ENCODE measurements around the gene TANGO2. TPM values are rescaled to one million over a fixed set of nuclear protein-coding genes. Genes with fewer than 3 reads are reported as not detected.

Gene TANGO2
- total RNA-seq, 1 donor from 2014 or later = 19.9 TPM

DNA sequence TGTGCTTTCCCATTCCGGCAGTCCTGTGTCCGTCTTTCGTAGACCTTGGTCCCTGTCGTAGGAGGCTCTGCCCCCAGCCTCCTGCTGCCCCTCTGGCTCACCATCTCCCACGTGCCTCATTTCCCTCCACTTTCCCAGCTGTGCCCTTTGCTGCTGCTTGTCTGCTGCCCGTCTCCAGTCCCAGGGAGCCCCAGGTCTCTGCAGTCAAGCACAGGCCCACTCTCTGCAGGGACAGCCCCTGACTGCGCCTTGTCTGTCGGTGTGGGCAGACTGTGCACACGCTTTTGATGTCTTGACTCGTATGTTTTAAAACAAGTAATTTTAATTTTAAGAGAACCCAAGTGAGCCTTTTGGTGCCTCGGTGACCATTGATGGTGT is 71.6 kb downstream of the TANGO2 start:
- Mint-ChIP-seq H3K27me3 (no peaks in the 10 kb centered on the region), H3K4me1 (ENCODE audit: low read depth) (no peaks in the 10 kb centered on the region), H3K27ac (no peak overlapping the region), H3K36me3 (ENCODE audit: insufficient read depth) (peaks cover 39% of the 10 kb centered on the region), H3K4me3 (ENCODE audit: low read depth) (no peak overlapping the region), H3K9me3 (ENCODE audit: low read depth) (no peaks in the 10 kb centered on the region)
- DNase-seq (ENCODE audit: low spot score, unreplicated experiment) = no peak
- TF ChIP-seq, protein P1, sequence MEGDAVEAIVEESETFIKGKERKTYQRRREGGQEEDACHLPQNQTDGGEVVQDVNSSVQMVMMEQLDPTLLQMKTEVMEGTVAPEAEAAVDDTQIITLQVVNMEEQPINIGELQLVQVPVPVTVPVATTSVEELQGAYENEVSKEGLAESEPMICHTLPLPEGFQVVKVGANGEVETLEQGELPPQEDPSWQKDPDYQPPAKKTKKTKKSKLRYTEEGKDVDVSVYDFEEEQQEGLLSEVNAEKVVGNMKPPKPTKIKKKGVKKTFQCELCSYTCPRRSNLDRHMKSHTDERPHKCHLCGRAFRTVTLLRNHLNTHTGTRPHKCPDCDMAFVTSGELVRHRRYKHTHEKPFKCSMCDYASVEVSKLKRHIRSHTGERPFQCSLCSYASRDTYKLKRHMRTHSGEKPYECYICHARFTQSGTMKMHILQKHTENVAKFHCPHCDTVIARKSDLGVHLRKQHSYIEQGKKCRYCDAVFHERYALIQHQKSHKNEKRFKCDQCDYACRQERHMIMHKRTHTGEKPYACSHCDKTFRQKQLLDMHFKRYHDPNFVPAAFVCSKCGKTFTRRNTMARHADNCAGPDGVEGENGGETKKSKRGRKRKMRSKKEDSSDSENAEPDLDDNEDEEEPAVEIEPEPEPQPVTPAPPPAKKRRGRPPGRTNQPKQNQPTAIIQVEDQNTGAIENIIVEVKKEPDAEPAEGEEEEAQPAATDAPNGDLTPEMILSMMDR (IDR thresholded peaks at IDR 0.05; ENCODE audit: unreplicated experiment) = no peak

DNA sequence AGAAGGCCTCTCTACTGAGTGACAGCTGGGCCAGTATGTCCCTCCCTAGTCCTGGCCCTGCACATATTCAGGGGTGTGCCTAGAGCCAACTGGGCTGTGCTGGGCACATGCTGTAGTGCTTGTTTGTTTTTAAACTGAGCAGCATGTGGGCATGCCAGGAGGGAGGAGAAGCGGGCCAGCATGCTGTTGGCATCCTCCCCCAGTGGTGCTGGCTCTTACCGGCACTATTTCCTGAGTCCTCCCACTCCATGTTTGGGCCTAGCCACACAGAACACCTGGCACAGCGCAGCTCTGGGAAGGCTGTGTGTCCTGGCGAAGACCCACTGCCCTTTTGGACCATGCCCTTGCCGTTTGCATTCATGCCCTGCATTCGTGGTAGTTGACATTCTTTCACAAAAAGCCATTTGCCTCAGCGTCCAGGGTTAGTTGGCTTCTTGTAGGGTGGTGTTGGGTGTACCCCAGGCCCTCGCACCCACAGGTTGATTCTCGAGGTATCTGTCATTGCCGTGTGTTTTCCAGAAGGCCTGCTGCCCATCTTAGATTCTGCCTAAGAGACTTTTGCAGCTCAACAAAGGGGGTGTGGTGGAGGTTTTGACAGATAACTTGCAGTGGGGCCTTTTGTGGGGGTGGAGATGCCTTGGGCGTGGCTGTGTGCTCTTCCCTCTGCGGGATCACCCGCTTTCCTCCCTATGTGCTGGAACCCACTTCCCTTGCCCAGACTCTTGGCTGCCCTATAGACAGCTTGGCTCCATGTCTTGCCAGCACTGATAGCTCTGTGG is 72.7 kb downstream of the TANGO2 start:
- TF ChIP-seq, protein P1 (IDR thresholded peaks at IDR 0.05; ENCODE audit: unreplicated experiment) = no peak
- DNase-seq (ENCODE audit: low spot score, unreplicated experiment) = no peak
- Mint-ChIP-seq H3K27me3 (no peaks in the 10 kb centered on the region), H3K27ac (no peak overlapping the region), H3K4me1 (ENCODE audit: low read depth) (no peaks in the 10 kb centered on the region), H3K4me3 (ENCODE audit: low read depth) (no peak overlapping the region), H3K36me3 (ENCODE audit: insufficient read depth) (peaks cover 35% of the 10 kb centered on the region), H3K9me3 (ENCODE audit: low read depth) (no peaks in the 10 kb centered on the region)

DNA sequence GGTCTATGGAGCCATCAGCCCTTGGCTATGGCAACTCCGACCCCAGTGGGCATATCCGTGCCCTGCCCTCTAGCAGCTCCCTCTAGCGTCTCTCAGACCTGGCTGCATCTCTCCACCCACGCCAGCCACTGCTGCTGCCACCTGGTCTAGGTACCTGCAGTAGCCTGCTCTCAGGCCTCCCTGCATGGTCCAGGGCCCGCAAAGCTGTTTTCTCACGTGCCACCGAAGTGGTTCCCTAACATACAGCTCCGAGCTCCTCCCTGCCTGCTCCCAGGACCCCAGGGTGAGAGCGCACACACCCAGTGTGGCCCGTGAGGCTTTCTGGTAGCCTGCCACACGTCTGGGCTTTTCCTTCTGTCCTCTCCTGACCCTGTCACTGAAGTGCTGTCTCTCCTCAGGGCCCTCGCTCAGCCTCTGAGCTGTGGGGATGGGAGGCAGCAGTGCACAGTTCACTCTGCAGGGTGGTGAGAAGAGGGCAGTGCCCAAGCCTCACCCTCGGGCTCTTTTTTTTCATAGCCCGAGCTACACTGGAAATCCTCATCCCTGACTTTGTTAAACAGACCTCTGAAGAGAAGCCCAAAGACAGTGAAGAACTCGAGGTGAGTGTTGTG is 73.4 kb downstream of the TANGO2 start:
- Mint-ChIP-seq H3K36me3 (ENCODE audit: insufficient read depth) (peaks cover 35% of the 10 kb centered on the region), H3K9me3 (ENCODE audit: low read depth) (no peaks in the 10 kb centered on the region), H3K27ac (peak overlapping the region; percentile 59), H3K27me3 (no peaks in the 10 kb centered on the region), H3K4me1 (ENCODE audit: low read depth) (no peaks in the 10 kb centered on the region), H3K4me3 (ENCODE audit: low read depth) (no peak overlapping the region)
- TF ChIP-seq, protein P1 (IDR thresholded peaks at IDR 0.05; ENCODE audit: unreplicated experiment) = no peak
- no peak for DNase-seq (ENCODE audit: low spot score, unreplicated experiment)

DNA sequence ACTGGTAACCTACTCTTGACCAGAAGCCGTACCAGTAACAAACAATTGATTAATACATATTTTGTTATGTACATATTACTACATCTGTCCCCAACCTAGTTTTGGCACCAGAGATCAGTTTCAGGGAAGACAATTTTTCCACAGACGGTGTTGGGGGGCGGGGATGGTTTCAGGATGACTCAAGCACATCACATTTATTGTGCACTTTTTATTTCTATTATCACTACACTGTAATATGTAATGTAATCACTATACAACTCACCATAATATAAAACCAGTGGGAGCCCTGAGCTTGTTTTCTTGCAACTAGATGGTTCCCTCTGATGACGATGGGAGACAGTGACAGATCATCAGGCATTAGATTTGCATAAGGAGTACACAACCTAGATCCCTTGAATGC is 74.6 kb downstream of the TANGO2 start:
- Mint-ChIP-seq H3K4me1 (ENCODE audit: low read depth) (no peaks in the 10 kb centered on the region), H3K27me3 (no peaks in the 10 kb centered on the region), H3K9me3 (ENCODE audit: low read depth) (no peaks in the 10 kb centered on the region), H3K27ac (no peak overlapping the region), H3K4me3 (ENCODE audit: low read depth) (no peak overlapping the region), H3K36me3 (ENCODE audit: insufficient read depth) (peaks cover 31% of the 10 kb centered on the region)
- TF ChIP-seq, protein P1 (IDR thresholded peaks at IDR 0.05; ENCODE audit: unreplicated experiment) = no peak
- DNase-seq (ENCODE audit: low spot score, unreplicated experiment) = no peak

DNA sequence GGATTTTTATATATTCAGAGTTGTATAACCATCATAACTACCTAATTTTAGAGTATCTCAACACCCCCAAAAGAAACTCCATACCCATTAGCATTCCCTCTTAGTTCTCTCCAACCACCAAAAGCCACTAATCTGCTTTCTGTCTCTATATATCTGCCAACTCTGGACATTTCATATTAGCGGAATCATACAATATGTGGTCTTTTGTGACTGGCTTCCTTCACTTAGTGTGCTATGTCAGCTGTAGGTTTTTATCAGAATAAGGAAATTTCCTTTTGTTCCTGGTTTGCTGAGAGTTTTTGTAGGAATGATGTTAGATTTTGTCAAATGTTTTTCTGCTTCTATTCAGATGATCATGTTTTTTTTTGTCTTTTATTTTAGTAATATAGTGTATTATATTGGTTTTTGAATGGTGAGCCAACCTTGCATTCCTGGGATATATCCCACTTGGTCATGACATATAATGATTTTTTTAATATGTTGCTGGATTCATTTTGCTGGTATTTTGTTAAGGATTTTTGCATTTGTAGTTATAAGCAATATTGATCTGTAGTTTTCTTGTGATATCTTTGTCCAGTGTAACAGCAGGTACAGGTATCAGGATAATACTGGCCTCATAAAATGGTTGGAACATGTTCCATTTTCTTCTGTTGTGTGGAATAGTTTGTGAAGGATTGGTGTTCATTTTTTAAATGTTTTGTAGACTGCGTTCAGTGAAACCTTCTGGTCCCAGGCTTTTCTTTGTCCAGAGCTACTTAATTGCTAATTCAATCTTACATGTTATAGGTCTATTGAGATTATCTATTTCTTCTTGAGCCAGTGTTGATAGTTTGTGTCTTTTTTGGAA is 75.9 kb downstream of the TANGO2 start:
- Mint-ChIP-seq H3K36me3 (ENCODE audit: insufficient read depth) (peaks cover 21% of the 10 kb centered on the region), H3K4me3 (ENCODE audit: low read depth) (no peak overlapping the region), H3K27me3 (no peaks in the 10 kb centered on the region), H3K4me1 (ENCODE audit: low read depth) (no peaks in the 10 kb centered on the region), H3K9me3 (ENCODE audit: low read depth) (no peaks in the 10 kb centered on the region), H3K27ac (no peak overlapping the region)
- TF ChIP-seq, protein P1 (IDR thresholded peaks at IDR 0.05; ENCODE audit: unreplicated experiment) = no peak
- no peak for DNase-seq (ENCODE audit: low spot score, unreplicated experiment)
